ENCODE results near the gene GRHPR. TPM values are rescaled to one million over a fixed set of nuclear protein-coding genes. Genes with fewer than 3 reads are reported as not detected.

GRHPR gene
- polyA plus RNA-seq, 3 donors from 2014 or later, result 78.3 to 141 (median 84.9) TPM

- no peaks in the 10 kb centered on the region for H3K4me1 Mint-ChIP-seq
- no peak for DNase-seq
- peaks cover 0 to 3% (median 0%) of the 10 kb centered on the region in 3 donors for H3K36me3 Mint-ChIP-seq
- no peak overlapping the region for H3K27ac Mint-ChIP-seq
- no peaks in the 10 kb centered on the region for H3K9me3 Mint-ChIP-seq
- no peak overlapping the region for H3K4me3 Mint-ChIP-seq
- H3K27me3 Mint-ChIP-seq (ENCODE audit: low read depth in 3 of 3), result peaks cover 0 to 2% (median 1%) of the 10 kb centered on the region in 3 donors
Observed at GRCh38 chr9:37406603-37407401, 15.7 kb upstream of the GRHPR start.

- no peaks in the 10 kb centered on the region for H3K9me3 Mint-ChIP-seq
- peaks cover 0 to 3% (median 0%) of the 10 kb centered on the region in 3 donors for H3K36me3 Mint-ChIP-seq
- no peak overlapping the region for H3K27ac Mint-ChIP-seq
- peaks cover 0 to 3% (median 1%) of the 10 kb centered on the region in 3 donors for H3K27me3 Mint-ChIP-seq (ENCODE audit: low read depth in 3 of 3)
- DNase-seq, result no peak
- H3K4me1 Mint-ChIP-seq, result no peaks in the 10 kb centered on the region
- no peak overlapping the region for H3K4me3 Mint-ChIP-seq
Observed at GRCh38 chr9:37407468-37407867, 15.0 kb upstream of the GRHPR start.

GRCh38 chr9:37408933-37409710, 13.4 kb upstream of the GRHPR start:
- no peak for DNase-seq
- no peak overlapping the region for H3K4me3 Mint-ChIP-seq
- no peaks in the 10 kb centered on the region for H3K9me3 Mint-ChIP-seq
- peaks cover 1 to 5% (median 3%) of the 10 kb centered on the region in 3 donors for H3K27me3 Mint-ChIP-seq (ENCODE audit: low read depth in 3 of 3)
- no peaks in the 10 kb centered on the region for H3K36me3 Mint-ChIP-seq
- H3K4me1 Mint-ChIP-seq, result no peaks in the 10 kb centered on the region
- no peak overlapping the region for H3K27ac Mint-ChIP-seq

- Mint-ChIP-seq H3K4me1 (peaks cover 4 to 6% of the 10 kb centered on the region in 2 donors), H3K27me3 (ENCODE audit: low read depth in 3 of 3) (peaks cover 0 to 5% (median 5%) of the 10 kb centered on the region in 3 donors), H3K27ac (peak overlapping the region in 1 of 6 donors; percentile 4), H3K9me3 (no peaks in the 10 kb centered on the region), H3K4me3 (no peak overlapping the region), H3K36me3 (peaks cover 0 to 4% (median 0%) of the 10 kb centered on the region in 3 donors)
- DNase-seq, result no peak
Observed at GRCh38 chr9:37410354-37410861, 12.1 kb upstream of the GRHPR start.

GRCh38 chr9:37410969-37411785, 11.3 kb upstream of the GRHPR start:
- Mint-ChIP-seq H3K9me3 (no peaks in the 10 kb centered on the region), H3K4me3 (no peak overlapping the region), H3K27ac (no peak overlapping the region), H3K36me3 (peaks cover 0 to 5% (median 0%) of the 10 kb centered on the region in 3 donors), H3K4me1 (peaks cover 4 to 7% of the 10 kb centered on the region in 2 donors), H3K27me3 (ENCODE audit: low read depth in 3 of 3) (peaks cover 0 to 5% (median 5%) of the 10 kb centered on the region in 3 donors)
- no peak for DNase-seq

GRCh38 chr9:37412431-37413151, 9.9 kb upstream of the GRHPR start:
- Mint-ChIP-seq H3K27ac (no peak overlapping the region), H3K27me3 (ENCODE audit: low read depth in 3 of 3) (peaks cover 0 to 7% (median 5%) of the 10 kb centered on the region in 3 donors), H3K36me3 (peaks cover 0 to 5% (median 0%) of the 10 kb centered on the region in 3 donors), H3K9me3 (no peaks in the 10 kb centered on the region), H3K4me3 (no peak overlapping the region), H3K4me1 (peaks cover 4 to 7% of the 10 kb centered on the region in 2 donors)
- no peak for DNase-seq

- Mint-ChIP-seq H3K4me3 (no peak overlapping the region), H3K36me3 (peaks cover 0 to 5% (median 0%) of the 10 kb centered on the region in 3 donors), H3K27ac (no peak overlapping the region), H3K4me1 (peaks cover 4 to 7% of the 10 kb centered on the region in 2 donors), H3K27me3 (ENCODE audit: low read depth in 3 of 3) (peaks cover 0 to 7% (median 5%) of the 10 kb centered on the region in 3 donors), H3K9me3 (no peaks in the 10 kb centered on the region)
- no peak for DNase-seq
Observed at GRCh38 chr9:37413311-37413710, 9.2 kb upstream of the GRHPR start.

- no peak overlapping the region for H3K27ac Mint-ChIP-seq
Observed at GRCh38 chr9:37414503-37414943, 8.0 kb upstream of the GRHPR start.

GRCh38 chr9:37415011-37415719, 7.3 kb upstream of the GRHPR start:
- Mint-ChIP-seq H3K4me3 (peak overlapping the region in 1 of 5 donors; percentile 7), H3K36me3 (peaks cover 0 to 5% (median 0%) of the 10 kb centered on the region in 3 donors), H3K27ac (peak overlapping the region in 4 of 6 donors; percentile 37 to 88 (median 79)), H3K9me3 (no peaks in the 10 kb centered on the region), H3K4me1 (peaks cover 4 to 7% of the 10 kb centered on the region in 2 donors), H3K27me3 (ENCODE audit: low read depth in 3 of 3) (peaks cover 0 to 7% (median 5%) of the 10 kb centered on the region in 3 donors)
- peak; percentile 60 to 62 (median 61) for DNase-seq

More at GRCh38 chr9:37414503-37414943, 8.0 kb upstream of the GRHPR start:
- Mint-ChIP-seq H3K27me3 (ENCODE audit: low read depth in 3 of 3) (peaks cover 0 to 7% (median 5%) of the 10 kb centered on the region in 3 donors), H3K4me3 (no peak overlapping the region), H3K36me3 (peaks cover 0 to 5% (median 0%) of the 10 kb centered on the region in 3 donors), H3K9me3 (no peaks in the 10 kb centered on the region), H3K4me1 (peaks cover 4 to 7% of the 10 kb centered on the region in 2 donors)
- DNase-seq, result no peak

GRCh38 chr9:37417252-37417803, 5.2 kb upstream of the GRHPR start:
- Mint-ChIP-seq H3K27ac (no peak overlapping the region), H3K4me1 (peaks cover 11 to 15% of the 10 kb centered on the region in 2 donors), H3K4me3 (no peak overlapping the region), H3K36me3 (peaks cover 0 to 5% (median 0%) of the 10 kb centered on the region in 3 donors), H3K9me3 (no peaks in the 10 kb centered on the region), H3K27me3 (ENCODE audit: low read depth in 3 of 3) (peaks cover under 1 to 5% (median 3%) of the 10 kb centered on the region in 3 donors)
- no peak for DNase-seq

GRCh38 chr9:37417857-37418618, 4.5 kb upstream of the GRHPR start:
- Mint-ChIP-seq H3K27ac (no peak overlapping the region), H3K36me3 (peaks cover 0 to 5% (median 0%) of the 10 kb centered on the region in 3 donors), H3K4me3 (no peak overlapping the region)

More at GRCh38 chr9:37417857-37418618, 4.5 kb upstream of the GRHPR start:
- Mint-ChIP-seq H3K9me3 (no peaks in the 10 kb centered on the region), H3K27me3 (ENCODE audit: low read depth in 3 of 3) (peaks cover 3 to 5% (median 4%) of the 10 kb centered on the region in 3 donors), H3K4me1 (peaks cover 15 to 20% of the 10 kb centered on the region in 2 donors)
- DNase-seq, result no peak

Data from immature natural killer cell (primary cell).